Neural crest cell (in vitro differentiated cells): ENCODE results near the gene CNPY1. TPM values are rescaled to one million over a fixed set of nuclear protein-coding genes. Genes with fewer than 3 reads are reported as not detected.

Experiments
- DNase-seq: peaks from one replicate; pipeline ENCODE4 v3.0.0; 2021; ENCODE audit warnings: low read depth, mixed read lengths, low spot score
- H3K27ac Mint-ChIP-seq: one replicate; pipeline ENCODE4 v1.8.0; 2021; ENCODE audit warnings: mild to moderate bottlenecking, mixed read lengths; ENCODE audit not compliant: unreplicated experiment
- H3K27me3 Mint-ChIP-seq: 2 replicates; pipeline ENCODE4 v1.8.0; 2021; ENCODE audit warnings: low read depth, mild to moderate bottlenecking, mixed read lengths
- H3K36me3 Mint-ChIP-seq: 2 replicates; pipeline ENCODE4 v1.8.0; 2021; ENCODE audit warnings: low read depth, mild to moderate bottlenecking, mixed read lengths
- H3K4me1 Mint-ChIP-seq: 2 replicates; pipeline ENCODE4 v1.8.0; 2021; ENCODE audit warnings: mixed read lengths
- H3K4me3 Mint-ChIP-seq: one replicate; pipeline ENCODE4 v1.8.0; 2021; ENCODE audit warnings: mild to moderate bottlenecking, mixed read lengths
- H3K9me3 Mint-ChIP-seq: 2 replicates; pipeline ENCODE4 v1.8.0; 2021; ENCODE audit warnings: mixed read lengths
- total RNA-seq: library from RNA; stranded (reverse); gene quantifications from 2 replicates; pipeline ENCODE4 v1.2.1, GENCODE V29; 2021
- TF ChIP-seq, protein P1 (sequence below): fragments of 200-600 bp; sonication (generic); conservative IDR thresholded peaks from 2 replicates; pipeline ENCODE4 v1.5.0; 2021; ENCODE audit warnings: antibody characterized with exemption, mild to moderate bottlenecking

Gene CNPY1
- total RNA-seq, 1 donor from 2014 or later, result 2.4 TPM

DNA sequence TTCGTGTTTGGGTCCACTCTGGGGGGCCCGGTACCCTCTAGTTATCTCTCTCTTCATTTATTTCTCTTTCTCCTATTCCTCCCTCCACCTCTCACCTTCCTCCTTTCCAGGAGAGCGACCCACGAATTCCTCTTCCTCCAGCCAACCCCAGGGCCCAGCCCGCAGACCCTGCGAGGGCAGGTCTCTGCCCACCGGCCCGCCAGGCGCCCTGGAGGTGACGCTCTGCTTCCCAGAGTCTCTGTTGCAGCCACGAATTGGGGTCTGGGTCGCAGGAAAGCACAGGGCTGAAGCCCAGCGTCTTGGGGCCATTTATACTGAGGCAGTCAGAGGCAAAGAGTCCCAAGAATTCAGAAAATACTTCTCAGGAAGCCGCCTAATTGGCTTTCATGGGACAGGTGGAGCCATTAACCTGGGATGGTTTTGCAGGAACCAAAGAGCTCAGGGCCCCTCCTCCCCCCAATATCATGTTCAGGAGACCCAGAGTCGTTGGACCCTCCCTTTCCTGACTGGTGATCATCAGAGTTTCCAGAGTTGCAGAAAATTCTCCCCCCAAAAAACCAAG is 91.1 kb downstream of the CNPY1 start:
- TF ChIP-seq, protein P1, sequence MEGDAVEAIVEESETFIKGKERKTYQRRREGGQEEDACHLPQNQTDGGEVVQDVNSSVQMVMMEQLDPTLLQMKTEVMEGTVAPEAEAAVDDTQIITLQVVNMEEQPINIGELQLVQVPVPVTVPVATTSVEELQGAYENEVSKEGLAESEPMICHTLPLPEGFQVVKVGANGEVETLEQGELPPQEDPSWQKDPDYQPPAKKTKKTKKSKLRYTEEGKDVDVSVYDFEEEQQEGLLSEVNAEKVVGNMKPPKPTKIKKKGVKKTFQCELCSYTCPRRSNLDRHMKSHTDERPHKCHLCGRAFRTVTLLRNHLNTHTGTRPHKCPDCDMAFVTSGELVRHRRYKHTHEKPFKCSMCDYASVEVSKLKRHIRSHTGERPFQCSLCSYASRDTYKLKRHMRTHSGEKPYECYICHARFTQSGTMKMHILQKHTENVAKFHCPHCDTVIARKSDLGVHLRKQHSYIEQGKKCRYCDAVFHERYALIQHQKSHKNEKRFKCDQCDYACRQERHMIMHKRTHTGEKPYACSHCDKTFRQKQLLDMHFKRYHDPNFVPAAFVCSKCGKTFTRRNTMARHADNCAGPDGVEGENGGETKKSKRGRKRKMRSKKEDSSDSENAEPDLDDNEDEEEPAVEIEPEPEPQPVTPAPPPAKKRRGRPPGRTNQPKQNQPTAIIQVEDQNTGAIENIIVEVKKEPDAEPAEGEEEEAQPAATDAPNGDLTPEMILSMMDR, result no peak
- Mint-ChIP-seq H3K9me3 (no peaks in the 10 kb centered on the region), H3K27ac (no peak overlapping the region), H3K4me3 (peak overlapping the region; percentile 82), H3K4me1 (peaks cover 23% of the 10 kb centered on the region), H3K27me3 (peaks cover 92% of the 10 kb centered on the region), H3K36me3 (peaks cover 2% of the 10 kb centered on the region)
- no peak for DNase-seq

DNA sequence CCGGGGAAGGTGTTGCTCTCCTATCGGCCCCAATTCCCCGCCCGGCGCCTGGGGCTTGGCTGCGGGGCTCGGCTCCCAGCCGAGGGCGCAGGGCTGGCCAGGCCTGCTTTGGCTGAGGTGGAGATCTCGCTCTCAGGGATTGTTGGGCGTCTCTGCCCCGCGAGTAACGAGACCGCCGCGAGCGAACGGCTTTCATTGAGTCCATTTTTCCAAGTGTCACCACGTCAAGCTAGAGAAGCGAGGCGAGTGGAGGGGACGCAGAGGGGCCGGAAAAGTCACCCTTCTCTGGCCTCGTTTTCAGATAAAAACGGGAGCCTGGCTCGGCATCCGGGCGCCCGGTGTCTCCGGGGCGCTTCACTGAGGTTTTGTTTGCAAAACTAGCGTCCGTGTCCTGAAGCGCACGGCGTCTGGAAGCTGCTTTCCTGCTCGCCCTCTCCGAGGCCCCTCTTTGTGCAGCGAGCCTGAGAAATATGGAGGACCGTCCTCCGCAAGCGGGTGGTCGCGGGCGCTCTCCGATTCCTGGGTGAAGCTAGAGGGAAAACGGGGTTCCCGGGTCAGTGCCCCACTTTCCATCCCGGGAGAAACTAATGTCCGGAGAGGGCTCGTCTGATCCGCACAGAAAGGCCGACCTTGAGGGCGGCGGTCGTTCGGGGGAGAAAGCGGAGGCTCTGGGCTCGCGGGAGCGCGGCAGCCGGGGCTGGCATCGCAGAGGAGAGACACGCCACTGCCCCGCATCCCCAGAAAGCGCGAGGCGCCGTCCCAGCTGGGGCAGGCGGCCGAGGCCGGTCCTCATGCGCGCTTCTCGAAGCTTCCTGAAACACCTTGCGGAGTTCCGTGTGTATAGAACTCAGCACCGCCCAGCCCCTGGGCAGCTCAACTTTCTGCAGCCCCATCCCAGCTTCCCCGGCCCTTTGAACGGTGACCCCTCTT is 91.9 kb downstream of the CNPY1 start:
- Mint-ChIP-seq H3K27me3 (peaks cover 91% of the 10 kb centered on the region), H3K4me1 (peaks cover 22% of the 10 kb centered on the region), H3K4me3 (peak overlapping the region; percentile 82)

DNA sequence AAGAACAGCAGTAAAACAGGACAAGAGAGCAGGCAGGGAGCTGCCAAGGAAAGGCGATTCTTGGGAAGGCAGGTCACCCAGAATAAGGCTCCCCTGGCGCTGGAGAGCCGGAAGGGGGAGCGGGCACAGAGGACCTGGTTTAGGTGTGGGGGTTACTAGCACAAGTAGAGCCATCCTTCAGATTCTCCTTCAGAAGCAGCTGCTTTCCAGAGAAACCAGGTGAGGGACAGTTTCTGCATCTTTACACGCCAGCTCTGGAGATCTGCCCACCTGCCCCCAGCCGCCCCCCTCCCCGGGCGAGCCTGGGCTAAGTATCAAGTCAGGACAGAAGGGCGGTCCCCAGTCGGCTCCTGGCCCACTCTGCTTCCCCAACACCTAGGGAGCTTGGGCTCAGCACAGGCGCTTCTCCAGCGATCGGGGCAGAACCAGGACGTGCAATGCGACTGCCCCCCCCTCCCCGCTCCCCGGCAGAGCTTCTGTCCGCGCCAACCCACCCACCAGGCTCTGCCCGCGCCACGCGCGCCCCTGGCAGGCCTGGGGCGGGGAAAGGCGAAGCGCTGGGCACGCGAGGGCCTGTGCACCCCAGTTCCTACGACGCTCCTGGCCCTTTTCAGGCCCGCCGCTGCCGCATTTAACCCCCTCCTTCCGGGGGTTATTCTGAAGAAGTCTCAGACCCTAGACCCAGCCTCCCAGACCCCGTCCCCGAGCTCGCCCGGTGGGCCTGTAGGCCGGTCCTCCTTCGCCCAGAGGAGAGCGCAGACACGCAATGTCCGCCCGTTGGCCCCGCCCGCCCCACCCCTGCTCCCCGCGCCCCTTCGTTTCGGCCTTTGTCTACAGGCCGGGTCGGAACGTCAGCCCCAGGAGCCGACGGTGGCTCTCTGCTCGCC is 92.8 kb downstream of the CNPY1 start:
- Mint-ChIP-seq H3K4me1 (peaks cover 18% of the 10 kb centered on the region), H3K9me3 (no peaks in the 10 kb centered on the region), H3K27me3 (peaks cover 95% of the 10 kb centered on the region), H3K36me3 (no peaks in the 10 kb centered on the region), H3K4me3 (no peak overlapping the region), H3K27ac (no peak overlapping the region)
- TF ChIP-seq, protein P1, result no peak
- no peak for DNase-seq

More for the DNA sequence above, 91.9 kb downstream of the CNPY1 start:
- Mint-ChIP-seq H3K9me3 (no peaks in the 10 kb centered on the region), H3K36me3 (peaks cover 2% of the 10 kb centered on the region), H3K27ac (no peak overlapping the region)
- TF ChIP-seq, protein P1, result no peak
- no peak for DNase-seq

DNA sequence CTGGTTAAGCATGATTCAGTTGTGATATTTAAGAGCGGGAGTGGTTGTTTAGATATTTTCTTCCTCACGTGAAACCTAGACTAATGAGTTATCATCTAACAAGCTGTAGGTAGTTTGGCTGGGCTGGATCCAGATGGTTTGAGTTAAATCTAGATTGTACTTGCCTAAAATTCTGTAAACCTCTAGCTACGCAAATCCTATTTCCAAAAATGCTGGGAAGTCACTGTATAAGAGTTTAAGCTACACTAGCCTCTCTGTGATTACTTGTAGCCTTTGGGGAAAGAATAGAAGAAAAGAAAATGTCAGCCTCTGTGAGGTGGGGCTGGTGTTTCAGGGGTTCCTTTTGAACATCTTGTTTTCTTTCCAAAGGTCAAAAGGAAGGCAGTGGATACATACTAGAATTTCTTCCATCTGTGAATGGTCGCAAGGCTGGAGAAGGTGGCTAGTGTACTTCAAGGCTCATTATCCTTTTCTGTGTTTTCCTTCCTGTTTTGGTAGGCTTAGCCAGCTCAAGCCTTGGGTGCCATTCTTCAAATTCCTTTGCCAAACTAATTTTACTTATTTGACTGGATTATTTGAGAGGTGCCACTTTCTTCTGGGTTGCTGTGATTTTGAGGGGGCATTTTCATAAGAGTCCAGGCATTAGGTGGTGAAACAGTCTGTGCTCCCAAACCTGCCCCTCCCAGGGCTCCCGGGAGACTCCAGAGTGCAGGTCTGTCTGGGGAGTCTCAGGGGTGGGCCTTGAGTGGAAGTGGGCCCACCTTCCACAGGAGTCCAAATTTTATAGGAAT is 93.7 kb downstream of the CNPY1 start:
- no peak overlapping the region for H3K27ac Mint-ChIP-seq
- peaks cover 24% of the 10 kb centered on the region for H3K4me1 Mint-ChIP-seq
- no peak for DNase-seq
- H3K9me3 Mint-ChIP-seq, result no peaks in the 10 kb centered on the region
- peaks cover 2% of the 10 kb centered on the region for H3K36me3 Mint-ChIP-seq
- TF ChIP-seq, protein P1, result no peak
- H3K27me3 Mint-ChIP-seq, result peaks cover 97% of the 10 kb centered on the region
- H3K4me3 Mint-ChIP-seq, result peak overlapping the region; percentile 56
